ENCODE measurements around the gene LMOD2.

Gene LMOD2

GRCh38 chr7:123669485-123669884 lies 13.8 kb downstream of the LMOD2 start:
- no peak for ATAC-seq
- TF ChIP-seq SNAI2 (CRISPR knock-in tag; IDR thresholded peaks at IDR 0.05) (no peak), PPARA (CRISPR knock-in tag; IDR thresholded peaks at IDR 0.05; ENCODE audit: borderline replicate concordance) (no peak), OSR1 (CRISPR knock-in tag; IDR thresholded peaks at IDR 0.05) (no peak), ESRRG (CRISPR knock-in tag; IDR thresholded peaks at IDR 0.05) (no peak), TSHZ2 (CRISPR knock-in tag; IDR thresholded peaks at IDR 0.05) (no peak), ZC3H10 (CRISPR knock-in tag; IDR thresholded peaks at IDR 0.05) (no peak), BACH2 (CRISPR knock-in tag; IDR thresholded peaks at IDR 0.05; ENCODE audit: borderline replicate concordance) (no peak), ZFP3 (CRISPR knock-in tag; IDR thresholded peaks at IDR 0.05) (no peak), ZNF70 (CRISPR knock-in tag; IDR thresholded peaks at IDR 0.05) (no peak), ZNF8 (CRISPR knock-in tag; IDR thresholded peaks at IDR 0.05) (no peak), CREB5 (CRISPR knock-in tag; IDR thresholded peaks at IDR 0.05; ENCODE audit: low read depth) (no peak), ZFP30 (CRISPR knock-in tag; IDR thresholded peaks at IDR 0.05) (no peak), ARNTL (CRISPR knock-in tag; IDR thresholded peaks at IDR 0.05; ENCODE audit: borderline replicate concordance, low read depth) (no peak)

GRCh38 chr7:123673137-123673732 lies 17.6 kb downstream of the LMOD2 start:
- no peak for ATAC-seq
- no peak for TF ChIP-seq CSDC2 (CRISPR knock-in tag; IDR thresholded peaks at IDR 0.05)
- TF ChIP-seq RARB (CRISPR knock-in tag; IDR thresholded peaks at IDR 0.05) = no peak
- no peak for TF ChIP-seq ZFP30 (CRISPR knock-in tag; IDR thresholded peaks at IDR 0.05)
- no peak for TF ChIP-seq GLIS3 (CRISPR knock-in tag; IDR thresholded peaks at IDR 0.05)
- no peak for TF ChIP-seq PPARA (CRISPR knock-in tag; IDR thresholded peaks at IDR 0.05; ENCODE audit: borderline replicate concordance)
- no peak for TF ChIP-seq BACH2 (CRISPR knock-in tag; IDR thresholded peaks at IDR 0.05; ENCODE audit: borderline replicate concordance)
- TF ChIP-seq CSRNP3 (CRISPR knock-in tag; IDR thresholded peaks at IDR 0.05) = no peak
- no peak for TF ChIP-seq CREB5 (CRISPR knock-in tag; IDR thresholded peaks at IDR 0.05; ENCODE audit: low read depth)
- no peak for TF ChIP-seq ZFP3 (CRISPR knock-in tag; IDR thresholded peaks at IDR 0.05)

- ATAC-seq = no peak
- no peak for TF ChIP-seq TSHZ2 (CRISPR knock-in tag; IDR thresholded peaks at IDR 0.05)
- no peak for TF ChIP-seq BACH2 (CRISPR knock-in tag; IDR thresholded peaks at IDR 0.05; ENCODE audit: borderline replicate concordance)
- no peak for TF ChIP-seq ZNF8 (CRISPR knock-in tag; IDR thresholded peaks at IDR 0.05)
- TF ChIP-seq TOX (CRISPR knock-in tag; IDR thresholded peaks at IDR 0.05; ENCODE audit: borderline replicate concordance) = no peak
- TF ChIP-seq ESRRG (CRISPR knock-in tag; IDR thresholded peaks at IDR 0.05) = no peak
- no peak for TF ChIP-seq GLIS3 (CRISPR knock-in tag; IDR thresholded peaks at IDR 0.05)
- no peak for TF ChIP-seq SNAI2 (CRISPR knock-in tag; IDR thresholded peaks at IDR 0.05)
- no peak for TF ChIP-seq PPARA (CRISPR knock-in tag; IDR thresholded peaks at IDR 0.05; ENCODE audit: borderline replicate concordance)
- TF ChIP-seq TCF4 (CRISPR knock-in tag; IDR thresholded peaks at IDR 0.05; ENCODE audit: borderline replicate concordance) = no peak
- no peak for TF ChIP-seq RARB (CRISPR knock-in tag; IDR thresholded peaks at IDR 0.05)
- no peak for TF ChIP-seq POU6F1 (CRISPR knock-in tag; IDR thresholded peaks at IDR 0.05; ENCODE audit: borderline replicate concordance, low read depth)
- no peak for TF ChIP-seq CREB5 (CRISPR knock-in tag; IDR thresholded peaks at IDR 0.05; ENCODE audit: low read depth)
Measured at GRCh38 chr7:123673752-123674398, 18.2 kb downstream of the LMOD2 start.

Data from SK-N-SH treated with all-trans-retinoic acid at 6 μM for 48 hours (cell line).